CD4-positive, alpha-beta T cell treated with Interleukin-2 at 100 ng/mL for 4 hours (primary cell): ENCODE data around the gene AMPH.
"Not testable (repeated sequence)": the region's sequence is repeated elsewhere in the genome, so short reads cannot be mapped to it uniquely, and the experiment has no call there.

Source experiments
- DNase-seq: peaks from one replicate; pipeline ENCODE4 v3.0.0-alpha.2; 2020; ENCODE audit warnings: low spot score

Gene AMPH

GRCh38 chr7:38395921-38396552, 235.1 kb downstream of the AMPH start:
- DNase-seq, result not testable (repeated sequence)

- DNase-seq, result no peak
Measured at GRCh38 chr7:38394660-38395059, 236.5 kb downstream of the AMPH start.

GRCh38 chr7:38393874-38394273, 237.3 kb downstream of the AMPH start:
- DNase-seq, result no peak

- no peak for DNase-seq
Measured at GRCh38 chr7:38391751-38392150, 239.4 kb downstream of the AMPH start.

GRCh38 chr7:38385682-38386081, 245.5 kb downstream of the AMPH start:
- DNase-seq, result no peak

GRCh38 chr7:38383281-38383680, 247.9 kb downstream of the AMPH start:
- no peak for DNase-seq

GRCh38 chr7:38382684-38383083, 248.5 kb downstream of the AMPH start:
- DNase-seq, result no peak

GRCh38 chr7:38375453-38375852, 255.7 kb downstream of the AMPH start:
- DNase-seq, result no peak

- DNase-seq, result peak; percentile 77
Measured at GRCh38 chr7:38374507-38374906, 256.7 kb downstream of the AMPH start.

- no peak for DNase-seq
Measured at GRCh38 chr7:38373155-38373554, 258.0 kb downstream of the AMPH start.

- DNase-seq, result no peak
Measured at GRCh38 chr7:38372290-38372689, 258.9 kb downstream of the AMPH start.

- peak; percentile 85 for DNase-seq
Measured at GRCh38 chr7:38369816-38370493, 261.2 kb downstream of the AMPH start.

GRCh38 chr7:38368191-38368605, 263.0 kb downstream of the AMPH start:
- DNase-seq, result peak; percentile 81

- DNase-seq, result peak; percentile 60
Measured at GRCh38 chr7:38367301-38367890, 263.8 kb downstream of the AMPH start.

GRCh38 chr7:38363379-38363778, 267.8 kb downstream of the AMPH start:
- DNase-seq, result peak; percentile 79

- peak; percentile 70 for DNase-seq
Measured at GRCh38 chr7:38362611-38363237, 268.4 kb downstream of the AMPH start.

GRCh38 chr7:38360776-38361175, 270.4 kb downstream of the AMPH start:
- DNase-seq, result no peak

GRCh38 chr7:38359071-38359601, 272.0 kb downstream of the AMPH start:
- DNase-seq, result peak; percentile 82

GRCh38 chr7:38358273-38358831, 272.8 kb downstream of the AMPH start:
- peak; percentile 56 for DNase-seq

- DNase-seq, result peak; percentile 73
Measured at GRCh38 chr7:38354271-38354851, 276.8 kb downstream of the AMPH start.

GRCh38 chr7:38353431-38353881, 277.7 kb downstream of the AMPH start:
- DNase-seq, result peak; percentile 58

- no peak for DNase-seq
Measured at GRCh38 chr7:38351601-38352000, 279.6 kb downstream of the AMPH start.
